ENCODE data around the gene PRDM16.

The PRDM16 gene

GRCh38 chr1:3312898-3313575, 244.0 kb downstream of the PRDM16 start:
- no peak overlapping the region for H3K27ac ChIP-seq (ENCODE audit: low read length)
- no peaks in the 10 kb centered on the region for H3K4me1 ChIP-seq (ENCODE audit: insufficient read depth, low read length)
- H2AFZ ChIP-seq (ENCODE audit: low read depth, low read length), result no peak overlapping the region
- ATAC-seq (ENCODE audit: insufficient read depth, low read depth) (no peak), DNase-seq (no peak)
- H3K27me3 ChIP-seq (ENCODE audit: insufficient read depth, low read length, poor library complexity), result peaks cover 3% of the 10 kb centered on the region
- no peak overlapping the region for H3K9ac ChIP-seq (ENCODE audit: low read depth, low read length)
- no peaks in the 10 kb centered on the region for H3K9me3 ChIP-seq (ENCODE audit: insufficient read depth, low read length, severe bottlenecking)
- peaks cover 5% of the 10 kb centered on the region; the same call in 1 of the 2 replicates for H4K20me1 ChIP-seq (ENCODE audit: insufficient read depth, low read length)
- H3K4me2 ChIP-seq (ENCODE audit: insufficient read depth, low read length), result no peak overlapping the region
- H3K79me2 ChIP-seq (ENCODE audit: insufficient read depth, low read length), result no peaks in the 10 kb centered on the region
- H3K4me3 ChIP-seq (ENCODE audit: low read depth in 1 of 2, low read length in 2 of 2), result no peak overlapping the region
- TF ChIP-seq EZH2 (IDR thresholded peaks at IDR 0.05; ENCODE audit: borderline replicate concordance, low read depth, low read length, severe bottlenecking) (no peak), CTCF (IDR thresholded peaks at IDR 0.05; ENCODE audit: borderline replicate concordance, extremely low read depth, low read length, poor library complexity, severe bottlenecking) (no peak)
- H3K36me3 ChIP-seq (ENCODE audit: insufficient read depth, low read length), result no peaks in the 10 kb centered on the region

- ATAC-seq (ENCODE audit: insufficient read depth, low read depth) (no peak), DNase-seq (no peak)
- no peak overlapping the region for H3K4me3 ChIP-seq (ENCODE audit: low read depth in 1 of 2, low read length in 2 of 2)
- H4K20me1 ChIP-seq (ENCODE audit: insufficient read depth, low read length), result peaks cover 5% of the 10 kb centered on the region; the same call in 1 of the 2 replicates
- no peak overlapping the region for H3K9ac ChIP-seq (ENCODE audit: low read depth, low read length)
- H3K36me3 ChIP-seq (ENCODE audit: insufficient read depth, low read length), result no peaks in the 10 kb centered on the region
- H3K79me2 ChIP-seq (ENCODE audit: insufficient read depth, low read length), result no peaks in the 10 kb centered on the region
- no peak overlapping the region for H2AFZ ChIP-seq (ENCODE audit: low read depth, low read length)
- no peak overlapping the region for H3K4me2 ChIP-seq (ENCODE audit: insufficient read depth, low read length)
- no peaks in the 10 kb centered on the region for H3K9me3 ChIP-seq (ENCODE audit: insufficient read depth, low read length, severe bottlenecking)
- TF ChIP-seq EZH2 (IDR thresholded peaks at IDR 0.05; ENCODE audit: borderline replicate concordance, low read depth, low read length, severe bottlenecking), result no peak
- no peak for TF ChIP-seq CTCF (IDR thresholded peaks at IDR 0.05; ENCODE audit: borderline replicate concordance, extremely low read depth, low read length, poor library complexity, severe bottlenecking)
- no peaks in the 10 kb centered on the region for H3K4me1 ChIP-seq (ENCODE audit: insufficient read depth, low read length)
- peaks cover 3% of the 10 kb centered on the region for H3K27me3 ChIP-seq (ENCODE audit: insufficient read depth, low read length, poor library complexity)
- H3K27ac ChIP-seq (ENCODE audit: low read length), result no peak overlapping the region
Observed at GRCh38 chr1:3313576-3313950, 244.6 kb downstream of the PRDM16 start.

GRCh38 chr1:3314491-3315381, 245.7 kb downstream of the PRDM16 start:
- no peaks in the 10 kb centered on the region for H3K4me1 ChIP-seq (ENCODE audit: insufficient read depth, low read length)
- H3K27ac ChIP-seq (ENCODE audit: low read length), result no peak overlapping the region
- peaks cover 5% of the 10 kb centered on the region; the same call in 1 of the 2 replicates for H4K20me1 ChIP-seq (ENCODE audit: insufficient read depth, low read length)
- peaks cover 3% of the 10 kb centered on the region for H3K27me3 ChIP-seq (ENCODE audit: insufficient read depth, low read length, poor library complexity)
- no peaks in the 10 kb centered on the region for H3K9me3 ChIP-seq (ENCODE audit: insufficient read depth, low read length, severe bottlenecking)
- no peak overlapping the region for H3K4me3 ChIP-seq (ENCODE audit: low read depth in 1 of 2, low read length in 2 of 2)
- H3K36me3 ChIP-seq (ENCODE audit: insufficient read depth, low read length), result no peaks in the 10 kb centered on the region
- ATAC-seq (ENCODE audit: insufficient read depth, low read depth) (no peak), DNase-seq (no peak)
- no peak overlapping the region for H3K4me2 ChIP-seq (ENCODE audit: insufficient read depth, low read length)
- H3K79me2 ChIP-seq (ENCODE audit: insufficient read depth, low read length), result no peaks in the 10 kb centered on the region
- no peak overlapping the region for H2AFZ ChIP-seq (ENCODE audit: low read depth, low read length)
- no peak overlapping the region for H3K9ac ChIP-seq (ENCODE audit: low read depth, low read length)
- TF ChIP-seq EZH2 (IDR thresholded peaks at IDR 0.05; ENCODE audit: borderline replicate concordance, low read depth, low read length, severe bottlenecking) (no peak), CTCF (IDR thresholded peaks at IDR 0.05; ENCODE audit: borderline replicate concordance, extremely low read depth, low read length, poor library complexity, severe bottlenecking) (no peak)
